ENCODE results near the gene XYLT2.
A peak's percentile ranks its signal among the peaks of the same experiment; 100 is the strongest.
"Not testable (repeated sequence)": the region's sequence is repeated elsewhere in the genome, so short reads cannot be mapped to it uniquely, and the experiment has no call there.

Gene XYLT2

DNA sequence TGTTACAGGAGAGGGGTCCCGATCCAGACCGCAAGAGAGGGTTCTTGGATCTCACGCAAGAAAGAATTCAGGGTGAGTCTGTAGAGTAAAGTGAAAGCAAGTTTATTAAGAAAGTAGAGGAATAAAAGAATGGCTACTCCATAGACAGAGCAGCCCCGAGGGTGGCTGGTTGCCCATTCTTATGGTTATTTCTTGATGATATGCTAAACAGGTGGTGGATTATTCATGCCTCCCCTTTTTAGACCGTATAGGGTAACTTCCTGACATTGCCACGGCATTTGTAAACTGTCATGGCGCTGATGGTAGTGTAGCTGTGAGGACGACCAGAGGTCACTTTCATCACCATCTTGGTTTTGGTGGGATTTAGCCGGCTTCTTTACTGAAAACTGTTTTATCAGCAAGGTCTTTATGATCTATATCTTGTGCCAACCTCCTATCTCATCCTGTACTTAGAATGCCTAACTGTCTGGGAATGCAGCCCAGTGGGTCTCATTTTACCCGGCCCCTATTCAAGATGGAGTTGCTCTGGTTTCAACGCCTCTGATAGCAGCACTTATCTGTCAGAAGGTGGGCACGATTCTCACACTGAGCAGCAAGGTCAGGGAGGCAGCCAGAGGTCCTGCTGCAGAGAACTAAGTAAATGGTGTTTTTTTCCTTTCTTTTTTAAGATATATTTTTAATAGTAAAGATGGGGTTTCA, 26.5 kb upstream of the XYLT2 start:
- DNase-seq (ENCODE audit: low spot score), result no peak

DNA sequence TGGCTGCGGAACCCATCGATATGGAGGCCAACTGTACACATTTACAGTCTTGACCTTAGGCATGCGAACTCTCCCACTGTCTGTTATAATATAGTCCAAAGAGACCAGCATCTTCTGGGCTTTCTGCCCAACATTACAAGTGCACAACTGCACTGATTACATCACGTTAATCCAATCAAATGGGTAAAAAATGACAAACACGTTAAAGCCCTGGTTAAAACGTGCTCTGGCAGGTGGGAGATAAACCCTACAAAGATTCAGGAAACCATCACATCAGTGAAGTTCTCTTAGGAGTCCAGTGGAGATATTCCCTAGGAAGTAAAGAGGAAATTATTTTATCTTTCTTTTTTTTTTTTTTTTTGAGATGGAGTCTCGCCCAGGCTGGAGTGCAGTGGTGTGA, 23.7 kb upstream of the XYLT2 start:
- DNase-seq (ENCODE audit: low spot score), result peak; percentile 70

DNA sequence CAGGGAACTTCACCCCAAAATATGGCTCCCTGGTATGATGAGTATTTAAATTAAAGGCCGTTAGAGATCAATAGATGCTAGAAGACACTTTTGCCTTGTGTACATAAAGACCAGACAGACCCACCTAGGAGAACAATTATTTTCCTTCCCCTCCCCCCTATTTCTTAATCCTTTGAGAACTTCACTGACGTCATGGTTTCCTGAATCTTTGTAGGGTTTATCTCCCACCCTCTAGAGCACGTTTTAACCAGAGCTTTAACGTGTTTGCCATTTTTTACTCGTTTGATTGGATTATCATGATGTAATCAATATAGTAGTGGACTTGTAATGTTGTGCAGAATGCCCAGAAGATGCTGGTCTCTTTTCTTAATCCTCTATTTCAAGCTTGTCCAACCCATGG, 22.9 kb upstream of the XYLT2 start:
- no peak for DNase-seq (ENCODE audit: low spot score)

DNA sequence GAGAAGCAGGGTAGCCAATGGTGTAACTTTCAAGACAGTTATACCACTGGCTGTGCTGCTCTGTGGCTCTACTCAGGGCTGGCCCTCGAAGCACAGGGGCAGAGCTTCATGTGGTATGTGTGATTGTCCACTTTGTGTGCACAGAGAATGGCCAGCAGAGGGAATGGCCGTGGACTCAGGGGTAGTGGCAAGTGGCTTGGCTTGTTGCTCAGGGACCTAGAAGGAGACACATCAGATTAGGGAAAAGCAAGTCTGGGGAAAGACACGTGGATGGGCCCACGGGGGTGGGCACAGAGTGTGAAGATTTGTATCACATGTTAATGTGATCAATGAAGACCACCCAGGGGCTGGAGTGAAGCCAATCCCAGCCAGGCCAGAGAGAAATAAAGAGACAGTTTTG, 20.0 kb upstream of the XYLT2 start:
- DNase-seq (ENCODE audit: low spot score), result no peak

DNA sequence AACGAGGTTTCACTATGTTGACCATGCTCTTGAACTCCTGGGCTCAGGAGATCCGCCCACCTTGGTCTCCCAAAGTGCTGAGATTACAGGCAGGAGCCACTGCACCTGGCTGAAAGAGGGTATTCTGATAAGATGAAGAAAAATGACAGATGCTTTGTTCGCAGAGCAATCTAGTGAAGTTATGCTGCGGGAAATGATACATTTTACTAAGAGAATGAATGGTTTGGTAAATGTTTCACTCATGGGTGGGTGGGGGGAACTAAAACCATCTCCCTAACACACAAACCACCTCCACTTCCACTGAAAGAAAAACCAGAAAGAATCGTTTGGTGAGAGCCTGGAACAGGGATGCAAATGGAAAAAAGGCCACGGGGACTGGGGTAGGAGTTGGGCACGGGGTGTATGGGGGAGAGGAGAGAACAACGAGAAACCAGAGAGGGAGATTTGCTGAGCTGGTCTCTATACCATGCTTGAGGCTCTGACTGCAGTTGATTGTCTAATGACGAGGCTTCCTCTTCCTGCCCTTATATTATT, 19.0 kb upstream of the XYLT2 start:
- DNase-seq (ENCODE audit: low spot score), result no peak

DNA sequence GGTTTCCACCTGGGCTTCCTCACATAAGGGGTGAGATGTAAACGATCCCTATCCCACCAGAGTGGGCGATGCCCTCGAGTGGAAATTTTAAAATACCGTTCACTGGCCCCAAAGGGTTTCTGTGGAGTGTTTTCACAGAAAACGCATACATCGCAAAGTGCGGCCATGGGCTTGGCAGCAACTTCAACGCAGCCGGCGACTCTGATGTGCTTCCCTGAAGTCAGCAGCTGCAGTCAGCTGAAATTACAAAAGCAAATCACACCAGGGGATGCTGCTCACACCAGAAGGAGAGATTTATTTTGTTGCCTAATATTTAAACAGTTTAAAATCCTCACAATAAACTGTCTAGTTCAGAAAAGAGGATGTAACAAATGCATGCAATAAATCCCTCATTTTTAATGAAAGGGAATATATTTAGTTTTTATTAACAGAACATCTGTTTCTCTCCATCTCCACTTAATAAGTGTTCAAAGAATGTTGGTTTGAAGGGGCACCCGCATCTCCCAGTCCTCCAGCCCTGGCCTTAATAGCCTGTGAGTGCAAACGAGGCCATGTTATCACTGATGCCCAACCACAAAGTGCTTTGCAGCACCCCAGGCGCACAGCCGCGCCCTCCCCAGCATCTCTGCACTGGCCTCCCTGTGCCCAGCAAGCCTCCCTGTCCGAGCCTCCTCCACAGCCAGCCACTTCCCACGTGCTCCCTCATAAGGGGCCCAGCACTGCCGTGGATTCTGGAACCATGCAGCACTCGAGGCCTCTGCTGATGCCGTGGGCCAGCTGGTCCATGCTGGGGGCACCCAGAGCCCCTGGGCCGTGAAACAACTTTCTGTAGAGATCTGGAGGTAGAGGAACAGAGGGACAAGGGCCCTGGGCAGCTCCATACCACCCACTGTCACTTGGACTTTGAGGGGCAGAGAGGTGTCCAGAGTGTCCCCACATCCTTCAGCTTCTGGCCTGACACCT, 17.3 kb upstream of the XYLT2 start:
- no peak for DNase-seq (ENCODE audit: low spot score)

DNA sequence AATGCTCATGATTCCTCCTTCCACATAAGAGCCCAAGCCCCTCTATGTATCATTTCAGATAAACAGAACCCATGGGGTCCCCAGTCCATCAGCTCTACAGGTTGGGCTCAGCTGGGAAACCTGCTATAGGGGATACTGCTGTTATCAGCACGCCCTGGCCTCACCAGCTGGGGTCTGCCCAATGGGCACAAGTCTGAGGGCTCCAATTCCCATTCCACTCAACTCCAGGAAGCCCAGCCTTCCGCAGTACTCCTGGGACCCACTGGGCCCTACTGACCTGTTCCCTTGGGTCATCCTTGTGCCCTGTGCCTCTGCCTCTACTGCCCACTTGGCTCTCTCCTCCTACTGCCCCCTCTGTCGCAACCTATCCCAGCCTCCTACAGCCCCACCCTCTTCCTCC, 16.2 kb upstream of the XYLT2 start:
- no peak for DNase-seq (ENCODE audit: low spot score)

DNA sequence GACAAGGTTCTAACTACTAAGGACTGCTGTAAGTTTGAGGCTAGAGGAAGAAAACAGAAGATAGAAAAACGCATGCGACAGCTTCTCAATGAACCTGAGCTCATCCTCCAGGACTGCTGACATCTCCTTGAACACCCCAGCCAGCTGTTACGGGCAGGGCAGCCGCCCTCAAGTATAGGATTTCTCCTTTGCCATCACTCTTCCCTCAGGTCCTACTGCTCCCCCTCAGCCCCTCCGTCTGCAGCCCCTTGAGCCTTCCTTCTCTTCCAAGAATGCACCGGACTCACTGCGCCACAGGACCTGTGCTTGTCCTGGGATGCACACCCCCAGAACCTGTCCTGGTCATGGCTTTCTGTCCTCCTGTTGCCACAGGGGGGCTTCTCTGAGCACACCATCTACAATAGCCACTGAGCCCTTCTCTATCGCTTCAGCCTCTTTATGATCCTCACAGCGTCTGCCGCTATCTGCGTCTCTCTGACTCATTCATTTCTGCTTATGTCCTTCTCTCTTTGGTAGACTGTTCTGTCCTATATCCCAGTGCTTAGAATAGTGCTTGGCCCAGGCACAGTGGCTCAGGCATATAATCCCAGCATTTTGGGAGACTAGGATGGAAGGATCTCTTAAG, 15.7 kb upstream of the XYLT2 start:
- DNase-seq (ENCODE audit: low spot score), result no peak

DNA sequence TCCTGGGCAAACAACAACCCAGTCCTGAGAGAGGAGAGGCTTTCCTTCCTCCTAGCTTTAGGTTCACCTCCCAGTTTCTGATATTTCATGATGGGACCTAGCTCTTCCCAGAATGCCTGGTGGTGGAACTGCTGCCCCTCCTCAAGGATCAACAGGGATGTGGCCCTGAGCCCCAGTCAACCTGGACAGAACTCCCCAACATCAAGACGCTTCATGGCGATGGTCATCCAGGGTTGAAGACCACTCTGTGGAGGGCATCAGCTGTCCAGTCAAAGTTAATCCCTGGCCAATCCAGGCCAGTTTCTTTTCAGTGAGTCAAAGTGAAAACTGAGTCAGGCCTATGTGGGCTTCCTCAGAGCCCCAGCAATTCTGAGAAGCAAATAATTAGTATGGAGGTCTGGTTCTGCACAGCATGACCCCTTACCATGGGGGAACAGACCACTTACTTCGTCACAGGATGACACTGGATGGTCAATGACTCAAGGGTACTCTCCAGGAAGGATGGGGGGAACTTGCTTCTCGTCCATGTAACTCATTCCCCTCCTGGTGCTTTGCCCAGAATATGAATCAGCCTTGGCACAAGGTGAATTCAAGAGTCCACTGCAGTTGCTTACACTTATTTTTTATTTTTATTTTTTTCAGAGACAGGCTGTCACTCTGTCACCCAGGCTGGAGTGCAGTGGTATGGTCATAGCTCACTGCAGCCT, 14.7 kb upstream of the XYLT2 start:
- no peak for DNase-seq (ENCODE audit: low spot score)

DNA sequence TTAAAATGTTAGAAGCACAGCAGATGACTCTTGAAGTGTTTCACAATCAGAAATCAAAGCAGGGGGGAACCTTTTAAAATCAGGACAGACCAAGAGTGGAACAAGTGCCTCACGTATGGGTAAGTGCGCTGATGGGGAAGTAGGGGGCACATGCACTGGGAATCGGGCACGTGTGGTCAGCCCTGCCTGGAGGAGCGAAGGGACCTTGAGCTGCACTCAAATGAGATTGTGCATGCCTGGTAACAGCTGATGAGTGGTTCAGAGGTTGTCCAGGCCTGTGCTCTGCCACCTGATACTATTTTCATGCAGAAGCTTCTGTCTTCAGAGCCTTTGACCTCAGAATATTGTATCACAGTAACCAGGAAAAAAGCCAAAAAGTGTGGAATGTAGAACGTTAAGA, 13.7 kb upstream of the XYLT2 start:
- no peak for DNase-seq (ENCODE audit: low spot score)

DNA sequence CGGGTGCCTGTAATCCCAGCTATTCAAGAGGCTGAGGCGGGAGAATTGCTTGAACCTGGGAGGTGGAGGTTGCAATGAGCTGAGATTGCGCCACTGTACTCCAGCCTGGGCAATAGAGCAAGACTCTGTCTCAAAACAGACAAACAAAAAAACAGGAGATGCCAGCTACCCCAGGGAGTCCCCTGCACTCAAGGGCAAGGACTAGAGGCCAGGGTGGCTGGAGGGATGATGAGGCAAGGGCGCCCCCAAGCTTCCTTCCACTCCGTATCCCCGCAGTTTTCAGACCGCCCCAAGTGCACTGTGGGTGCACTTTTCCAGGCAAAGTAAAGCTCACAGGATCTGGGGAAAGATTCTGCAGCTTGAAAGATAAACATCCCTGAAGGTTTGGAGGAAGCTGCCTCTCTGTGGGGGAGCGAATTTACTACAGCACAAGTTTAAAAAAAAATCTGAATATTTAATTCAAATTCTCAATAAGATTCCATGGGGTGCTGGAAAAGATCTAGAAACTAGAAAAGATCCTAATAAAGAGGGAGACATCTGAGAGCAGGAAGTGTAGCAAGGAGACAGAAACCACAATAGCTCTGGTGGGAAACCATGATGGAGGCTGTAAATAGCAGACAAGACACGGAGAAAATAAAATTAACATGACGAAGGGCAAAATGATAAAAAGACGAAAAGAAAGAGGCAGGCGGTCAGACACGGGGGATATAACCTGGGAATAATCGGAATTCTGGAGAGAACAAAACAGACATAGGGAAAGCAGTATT, 12.5 kb upstream of the XYLT2 start:
- not testable (repeated sequence) for DNase-seq (ENCODE audit: low spot score)

DNA sequence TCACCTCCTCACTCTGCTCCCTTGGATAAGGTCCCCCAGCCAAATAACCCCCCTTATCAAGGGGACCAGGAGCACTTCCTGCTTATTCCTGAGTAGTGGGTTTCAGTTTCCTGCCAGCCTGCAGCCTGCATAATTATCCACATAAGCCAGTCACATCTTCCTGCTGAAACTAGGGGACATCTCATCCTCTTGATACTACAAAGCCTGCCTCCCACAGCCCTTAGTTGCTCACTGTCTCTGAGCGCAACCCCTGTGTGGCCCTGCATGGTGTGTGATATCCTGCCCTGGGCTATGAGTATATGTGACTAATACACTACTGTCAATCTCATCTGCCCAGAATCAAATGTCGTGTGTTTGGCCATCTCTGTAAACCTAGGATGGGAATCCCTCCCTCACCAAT, 8.0 kb upstream of the XYLT2 start:
- DNase-seq (ENCODE audit: low spot score), result no peak

DNA sequence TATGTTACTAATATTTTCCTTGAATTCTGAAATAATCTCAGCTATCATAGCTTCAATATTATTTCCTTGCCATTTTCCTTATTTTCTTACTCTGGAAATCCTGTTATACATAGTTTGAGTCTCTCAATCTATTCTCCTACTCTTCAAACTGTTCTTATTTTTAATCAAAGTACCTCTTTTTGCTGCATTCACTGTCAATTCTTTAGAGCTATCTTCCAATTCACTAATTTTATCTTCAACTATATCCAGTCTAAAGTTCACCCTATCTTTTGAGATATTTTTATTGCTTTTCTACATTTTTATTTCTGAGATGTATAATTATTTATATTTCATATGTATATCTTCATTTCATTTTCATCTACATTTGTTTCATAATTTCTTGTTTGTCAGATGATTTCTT, 7.3 kb upstream of the XYLT2 start:
- DNase-seq (ENCODE audit: low spot score), result no peak

DNA sequence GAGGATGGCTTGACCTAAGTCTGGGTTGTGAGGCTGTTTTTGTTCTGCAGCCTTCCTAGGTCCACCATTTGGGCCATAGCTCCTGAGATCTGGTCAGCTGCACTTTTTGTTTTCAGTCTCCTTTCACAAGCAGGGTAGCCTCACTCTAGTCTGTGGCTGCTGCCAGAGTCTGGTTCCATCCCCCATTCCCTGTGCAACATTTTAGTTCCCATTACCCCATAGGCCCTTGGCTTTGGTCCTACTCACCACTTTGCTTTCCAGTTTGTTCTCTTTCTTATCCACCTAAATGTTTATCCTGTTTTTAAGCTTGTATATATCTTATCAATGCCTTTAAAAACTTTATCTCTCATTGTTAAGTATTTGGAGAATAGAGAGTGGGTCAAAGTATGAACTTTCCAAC, 6.5 kb upstream of the XYLT2 start:
- DNase-seq (ENCODE audit: low spot score), result no peak

DNA sequence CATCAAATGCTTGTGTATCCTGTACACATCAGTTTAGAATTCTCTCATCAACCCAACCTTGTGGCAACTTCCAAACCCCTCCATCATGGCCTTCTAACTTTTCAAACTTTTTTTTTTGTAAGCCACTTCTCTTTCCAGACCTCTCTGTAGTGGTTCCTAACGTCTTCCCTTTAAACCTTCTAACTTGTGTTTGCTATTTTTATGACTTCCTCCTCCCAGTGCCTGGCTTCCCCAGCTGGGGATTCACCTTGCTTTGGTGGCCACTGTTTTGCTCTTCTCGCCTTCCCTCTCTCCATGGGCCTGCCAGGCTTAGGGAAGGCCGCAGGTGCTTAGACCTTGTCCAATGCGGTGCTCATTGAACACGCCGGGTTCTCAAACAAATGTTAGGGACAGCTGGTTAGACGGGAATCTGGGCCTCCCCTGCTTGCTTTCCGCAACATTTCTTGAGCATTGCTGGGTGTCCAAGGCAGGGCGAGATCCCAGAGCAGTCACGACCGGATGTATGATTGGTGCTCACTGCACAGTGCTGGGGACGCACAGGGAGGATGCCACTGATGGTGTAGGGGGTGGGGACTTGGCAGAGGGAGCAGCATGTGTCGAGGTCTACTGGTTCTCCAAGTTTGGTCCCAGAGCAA, 1.1 kb upstream of the XYLT2 start:
- DNase-seq (ENCODE audit: low spot score), result no peak

DNA sequence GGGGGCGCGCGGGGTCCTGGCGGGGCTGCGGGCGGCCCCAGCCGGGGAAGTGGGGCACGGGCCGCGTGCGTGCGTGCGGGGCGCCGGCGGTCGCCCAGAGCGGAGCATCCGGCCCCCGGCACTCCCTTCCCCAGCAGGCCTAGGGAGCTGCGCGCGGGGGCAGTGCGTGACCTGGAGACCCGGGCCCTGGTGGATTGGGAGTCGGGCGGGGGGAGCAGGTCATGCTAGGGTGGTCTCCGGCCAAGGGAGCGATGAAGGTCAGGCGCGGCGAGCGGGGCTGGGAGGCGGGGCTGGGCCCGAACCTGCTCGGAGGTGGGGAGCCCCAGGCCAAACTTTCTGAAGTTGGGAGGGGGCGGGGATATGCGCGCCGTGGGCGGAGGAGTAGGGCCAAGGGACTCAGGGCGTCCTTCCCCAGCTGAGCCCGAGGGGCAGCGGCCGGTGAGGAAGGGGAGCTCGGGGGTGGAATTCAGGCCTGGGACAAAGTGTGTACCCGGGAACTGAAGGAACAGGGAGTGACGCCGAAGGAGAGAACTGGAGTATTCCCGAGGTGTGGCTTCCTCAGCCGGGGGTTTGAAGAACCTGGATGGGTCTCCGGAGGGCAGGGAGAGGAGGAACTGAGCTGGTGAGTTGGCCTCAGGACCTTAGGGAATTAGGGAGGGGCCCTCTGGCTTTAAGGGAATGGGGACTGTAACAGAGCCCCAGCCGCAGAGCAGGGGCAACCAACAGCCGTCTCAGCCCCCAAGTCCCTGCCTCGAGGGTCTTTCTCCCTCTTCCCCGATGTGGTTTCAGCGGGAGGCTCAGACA, 589 bp downstream of the XYLT2 start:
- DNase-seq (ENCODE audit: low spot score), result no peak

DNA sequence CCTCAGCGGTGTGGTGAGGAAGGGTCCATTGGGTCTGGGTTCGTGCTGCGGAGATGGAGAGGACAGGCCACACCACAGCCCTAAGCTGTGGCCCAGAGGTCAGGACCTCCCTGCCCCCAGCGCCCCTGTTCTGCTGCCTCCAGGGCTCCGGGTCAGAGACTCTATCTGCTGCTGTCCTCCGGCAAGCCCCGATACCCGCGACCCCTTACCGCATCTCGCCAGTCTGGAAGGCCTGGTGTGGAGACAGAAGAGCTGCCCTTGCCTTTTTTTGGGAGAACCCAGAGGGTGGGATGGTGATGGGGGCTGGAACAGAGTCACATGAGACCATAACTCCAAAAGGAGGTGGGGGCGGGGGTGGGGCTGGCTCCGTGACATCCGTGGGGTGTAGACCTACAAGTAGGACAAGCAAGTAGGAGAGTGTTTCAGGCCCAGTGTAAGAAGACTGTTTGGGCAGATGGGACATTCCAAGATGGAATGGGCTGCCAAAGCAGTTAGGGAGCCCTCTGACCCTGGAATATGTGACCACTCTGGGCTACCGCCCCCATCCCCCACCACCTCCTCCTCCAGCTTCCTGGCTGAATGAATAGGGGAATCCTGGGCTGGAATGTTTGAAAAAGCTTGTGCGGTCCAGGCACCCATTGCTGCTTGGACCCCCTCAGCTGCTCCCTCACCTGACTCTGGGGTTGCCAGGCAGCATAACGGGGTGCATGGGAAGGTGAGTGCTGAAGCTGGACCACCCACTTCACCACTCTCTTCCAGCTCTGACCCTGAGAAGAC, 1.4 kb downstream of the XYLT2 start:
- no peak for DNase-seq (ENCODE audit: low spot score)

DNA sequence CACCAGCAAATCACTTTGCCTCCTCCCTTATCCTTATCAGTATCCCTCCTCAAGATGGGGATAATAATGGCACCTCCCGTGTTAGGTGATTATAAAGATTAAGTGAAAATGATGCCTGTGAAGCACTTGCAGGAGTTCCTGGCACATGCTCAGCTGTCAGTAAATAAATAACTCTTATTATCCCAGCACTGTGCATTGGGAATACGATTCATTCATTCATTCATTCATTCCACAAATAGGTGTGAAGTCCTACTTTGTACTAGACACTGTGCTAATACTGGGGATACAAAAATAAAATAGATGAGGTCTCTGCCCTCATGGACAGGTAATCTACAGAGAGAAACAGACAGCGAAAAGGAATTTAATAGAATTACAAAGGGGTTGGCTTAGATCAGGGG, 2.0 kb downstream of the XYLT2 start:
- DNase-seq (ENCODE audit: low spot score), result no peak

Data from SK-N-DZ (cell line).